HepG2 (cell line): Measurements from ENCODE around the gene SLAMF9. TPM values are rescaled to one million over a fixed set of nuclear protein-coding genes. Genes with fewer than 3 reads are reported as not detected.

Experiments used
- ATAC-seq: fragments of 200-7000 bp; cut with Tn5 transposase; 3 replicates; pipeline ENCODE4 v1.9.1; 2020; ENCODE audit warnings: mild to moderate bottlenecking, moderate library complexity
- BruUV-seq: library from RNA; stranded (reverse); fragments of 400-500 nt; replicated peaks from 2 replicates; lab custom pipeline; 2021; lab: Mats Ljungman, UMichigan
- CTCF ChIA-PET: fragments of 300-600 bp; formaldehyde crosslinking; extraction: SDS; loops from one replicate; lab custom pipeline; 2021; ENCODE audit warnings: low total read pairs, inconsistent platforms, low intra/inter-chr PET ratio; lab: Yijun Ruan, JAX
- POLR2A ChIA-PET: fragments of 350-600 bp; sonication (Branson Sonifier 250); formaldehyde crosslinking; loops from one replicate; lab custom pipeline; 2020; ENCODE audit warnings: antibody characterized with exemption, inconsistent platforms; lab: Yijun Ruan, JAX
- DNase-seq: peaks from one replicate; pipeline ENCODE4 v3.0.0-alpha.2; 2015; ENCODE audit warnings: low spot score
- FAIRE-seq: peaks from 3 replicates; lab custom pipeline; 2011; peaks lifted over from hg19 to GRCh38; lab: Jason Lieb, UNC
- H2AFZ ChIP-seq: one replicate; pipeline ENCODE4 v1.6.1; 2011; ENCODE audit warnings: low read length, inconsistent platforms
- H3K27ac ChIP-seq: fragments of 300-600 bp; 3 replicates; pipeline ENCODE4 v1.8.0; 2011; ENCODE audit warnings: mixed run types, mild to moderate bottlenecking, mixed read lengths, low read length, inconsistent platforms; ENCODE audit not compliant: insufficient read depth; ENCODE audit errors: extremely low read length
- H3K27me3 ChIP-seq, 2 experiments: fragments of 200-600 bp in 1 of 2; 2 replicates in 1 of 2; 3 replicates in 1 of 2; pipeline versions ENCODE4 v1.6.0 to v1.8.0; 2011; ENCODE audit warnings: low read length in 2 of 2, mild to moderate bottlenecking in 2 of 2, moderate library complexity in 2 of 2, inconsistent platforms in 1 of 2; ENCODE audit not compliant: insufficient read depth in 2 of 2, control insufficient read depth in 1 of 2
- H3K36me3 ChIP-seq, 2 experiments: fragments of 200-600 bp in 1 of 2; replicated peaks in 1 of 2; 2 replicates in 1 of 2; 3 replicates in 1 of 2; pipeline versions ENCODE4 v1.5.1 to v1.8.0; 2011; ENCODE audit warnings: low read length in 2 of 2, inconsistent platforms in 1 of 2; ENCODE audit not compliant: insufficient read depth in 2 of 2, control insufficient read depth in 1 of 2
- H3K4me1 ChIP-seq: 2 replicates; pipeline ENCODE4 v1.5.1; 2012; ENCODE audit warnings: low read length, inconsistent platforms; ENCODE audit not compliant: insufficient read depth
- H3K4me2 ChIP-seq: 2 replicates; pipeline ENCODE4 v1.6.0; 2011; ENCODE audit warnings: low read depth, low read length, inconsistent platforms
- H3K4me3 ChIP-seq, 3 experiments: fragments of 200-600 bp in 1 of 3; sonication (generic), shearing (Covaris generic) in 1 of 3; replicated peaks in 1 of 3; 2 replicates each; pipeline ENCODE4 v1.5.1; 2011 to 2016; ENCODE audit warnings: low read length in 3 of 3, inconsistent platforms in 2 of 3, low read depth in 2 of 3, mild to moderate bottlenecking in 2 of 3, control low read depth in 1 of 3, mixed read lengths in 1 of 3; ENCODE audit not compliant: insufficient read depth in 1 of 3
- H3K79me2 ChIP-seq: one replicate; pipeline ENCODE4 v1.6.1; 2011; ENCODE audit warnings: low read length, inconsistent platforms; ENCODE audit not compliant: insufficient read depth
- H3K9ac ChIP-seq: 2 replicates; pipeline ENCODE4 v1.6.0; 2011; ENCODE audit warnings: mild to moderate bottlenecking, low read depth, low read length, inconsistent platforms; ENCODE audit not compliant: insufficient read depth
- H3K9me3 ChIP-seq: 2 replicates; pipeline ENCODE4 v1.5.1; 2012; ENCODE audit warnings: mild to moderate bottlenecking, low read length
- H4K20me1 ChIP-seq: 2 replicates; pipeline ENCODE4 v1.6.0; 2011; ENCODE audit warnings: inconsistent platforms, mild to moderate bottlenecking, low read length, moderate library complexity; ENCODE audit not compliant: insufficient read depth
- CBX1 ChIP-seq: IDR thresholded peaks from one replicate; pipeline ENCODE4 v1.6.1; 2016; ENCODE audit warnings: antibody characterized with exemption, low read depth
- GRHL1 ChIP-seq: sonication (generic); formaldehyde crosslinking; conservative IDR thresholded peaks from 2 replicates; pipeline ENCODE4 v1.8.0; 2022; ENCODE audit warnings: missing genetic modification reagents
- HBP1 ChIP-seq: IDR thresholded peaks from 2 replicates; pipeline ENCODE4 v1.6.1; 2016; ENCODE audit warnings: low read depth, control low read depth
- HDAC2 ChIP-seq: sonication (generic); formaldehyde crosslinking; IDR thresholded peaks from 2 replicates; pipeline ENCODE4 v1.4.0; 2020; ENCODE audit warnings: missing genetic modification reagents
- MIER2 ChIP-seq: IDR thresholded peaks from 2 replicates; pipeline ENCODE4 v1.6.1; 2016; ENCODE audit warnings: missing biosample characterization, missing genetic modification reagents
- MLXIP ChIP-seq: sonication (generic); formaldehyde crosslinking; IDR thresholded peaks from 2 replicates; pipeline ENCODE4 v1.9.0; 2021; ENCODE audit warnings: missing genetic modification reagents, borderline replicate concordance
- NFYC ChIP-seq: IDR thresholded peaks from 2 replicates; pipeline ENCODE4 v1.6.1; 2016; ENCODE audit warnings: missing genetic modification reagents, missing compliant biosample characterization
- ZKSCAN5 ChIP-seq: sonication (generic); formaldehyde crosslinking; IDR thresholded peaks from 2 replicates; pipeline ENCODE4 v1.5.1; 2020; ENCODE audit warnings: mild to moderate bottlenecking, missing genetic modification reagents
- ZNF354B ChIP-seq: sonication (generic); formaldehyde crosslinking; IDR thresholded peaks from 2 replicates; pipeline ENCODE4 v1.8.0; 2022; ENCODE audit warnings: mild to moderate bottlenecking, missing genetic modification reagents
- ZNF749 ChIP-seq: sonication (generic); formaldehyde crosslinking; IDR thresholded peaks from 2 replicates; pipeline ENCODE4 v1.8.0; 2022; ENCODE audit warnings: mild to moderate bottlenecking, missing genetic modification reagents, moderate library complexity, borderline replicate concordance
- ZSCAN31 ChIP-seq: sonication (generic); formaldehyde crosslinking; IDR thresholded peaks from 2 replicates; pipeline ENCODE4 v1.5.0; 2020; ENCODE audit warnings: low read depth, mild to moderate bottlenecking, missing genetic modification reagents
- WGBS: methylation state at CpG from one replicate; pipeline ENCODE4 v1.1.6; 2017; ENCODE audit warnings: low lambda C conversion rate; 5-methylcytosine and 5-hydroxymethylcytosine counted together
- in situ Hi-C: cut with HindIII; loops from 2 replicates; pipeline ENCODE4 v1.10.0; 2017; ENCODE audit warnings: low pct_unique_long_range_greater_than_20kb; ENCODE audit not compliant: extremely low pct_ligation_motif_present
- intact Hi-C: fragments of 100-400 bp; cut with micrococcal nuclease; formaldehyde crosslinking; loops from one replicate; pipeline ENCODE4 v1.10.0; 2022; ENCODE audit not compliant: unreplicated experiment
- polyA plus RNA-seq, 8 experiments: library from polyadenylated mRNA; depleted of rRNA in 3 of 8; stranded (reverse) in 7 of 8; unstranded in 1 of 8; fragments of >200 nt; fragmentation: Illumina TruSeq in 4 of 8; extraction: Trizol in 4 of 8; gene quantifications; 2 replicates each; pipeline versions ENCODE4 v1.2.1 to v1.2.3, GENCODE V29; 2011 to 2016; ENCODE audit warnings: low read depth in 4 of 8, missing spikeins in 1 of 8, mixed read lengths in 1 of 8; ENCODE audit not compliant: insufficient read depth in 1 of 8
- total RNA-seq, 5 experiments: library from RNA; depleted of rRNA; stranded (reverse); fragments of >200 nt; fragmentation: Illumina TruSeq; extraction: Trizol; gene quantifications; 2 replicates each; pipeline ENCODE4 v1.2.3, GENCODE V29; 2016; ENCODE audit warnings: low read depth in 1 of 5
- TF ChIP-seq, protein P1 (sequence below): conservative IDR thresholded peaks from 2 replicates; pipeline ENCODE4 v1.6.1; 2018; ENCODE audit warnings: missing genetic modification reagents

The SLAMF9 gene
- total and polyA plus RNA-seq, 2 of the 13 experiments (the other 11 are each of a cell fraction or from before 2014, with no cell fraction given): 0.82 TPM; not detected in 1

GRCh38 chr1:159935305-159935704 is 18.7 kb downstream of the SLAMF9 start:
- Histone ChIP-seq H3K9ac (no peak overlapping the region), H3K4me2 (no peak overlapping the region), H3K9me3 (no peaks in the 10 kb centered on the region), H3K4me3 (no peak overlapping the region), H3K79me2 (no peaks in the 10 kb centered on the region), H4K20me1 (no peaks in the 10 kb centered on the region), H3K27ac (no peak overlapping the region), H3K36me3 (no peaks in the 10 kb centered on the region), H3K4me1 (peaks cover 13% of the 10 kb centered on the region), H2AFZ (no peak overlapping the region), H3K27me3 (peaks cover 7 to 45% of the 10 kb centered on the region in 2 experiments; a peak in 4 of 5 replicates)
- in situ Hi-C loops (loop anchor here (5.0 kb wide), 2 partner anchors 72 to 147 kb away; partner anchors contain the start of gene KCNJ9), intact Hi-C loops (loop anchor here (5.0 kb wide), 2 partner anchors 138 to 142 kb away; no protein-coding TSS in a partner anchor)
- TF ChIP-seq ZNF749 (CRISPR knock-in tag) (no peak), MLXIP (CRISPR knock-in tag) (no peak), HBP1 (CRISPR knock-in tag) (no peak), ZKSCAN5 (CRISPR knock-in tag) (no peak), ZSCAN31 (no peak), ZNF354B (CRISPR knock-in tag) (no peak), CBX1 (no peak), GRHL1 (CRISPR knock-in tag) (no peak), HDAC2 (no peak), MIER2 (CRISPR knock-in tag) (no peak), NFYC (CRISPR knock-in tag) (no peak)
- TF ChIP-seq, protein P1, sequence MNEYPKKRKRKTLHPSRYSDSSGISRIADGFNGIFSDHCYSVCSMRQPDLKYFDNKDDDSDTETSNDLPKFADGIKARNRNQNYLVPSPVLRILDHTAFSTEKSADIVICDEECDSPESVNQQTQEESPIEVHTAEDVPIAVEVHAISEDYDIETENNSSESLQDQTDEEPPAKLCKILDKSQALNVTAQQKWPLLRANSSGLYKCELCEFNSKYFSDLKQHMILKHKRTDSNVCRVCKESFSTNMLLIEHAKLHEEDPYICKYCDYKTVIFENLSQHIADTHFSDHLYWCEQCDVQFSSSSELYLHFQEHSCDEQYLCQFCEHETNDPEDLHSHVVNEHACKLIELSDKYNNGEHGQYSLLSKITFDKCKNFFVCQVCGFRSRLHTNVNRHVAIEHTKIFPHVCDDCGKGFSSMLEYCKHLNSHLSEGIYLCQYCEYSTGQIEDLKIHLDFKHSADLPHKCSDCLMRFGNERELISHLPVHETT (CRISPR knock-in tag): no peak
- no TSS peak for BruUV-seq
- POLR2A ChIA-PET: no interaction called here
- FAIRE-seq (no peak), ATAC-seq (no peak), DNase-seq (no peak)
- WGBS: 27% methylated on average over 11 of the region's 11 CpGs
- CTCF ChIA-PET: interaction anchor here (1.5 to 2.4 kb wide), 3 partner anchors 72 to 143 kb away, joined by 5 to 57 read pairs (median 6); no protein-coding TSS in a partner anchor
